Mucosa of descending colon (tissue), 3 donors: ENCODE results near the gene IGFBP7. TPM values are rescaled to one million over a fixed set of nuclear protein-coding genes. Genes with fewer than 3 reads are reported as not detected.

Experiments used
- ATAC-seq: fragments of 200-7000 bp; cut with Tn5 transposase; one replicate; pipeline ENCODE4 v1.9.1; 2020; ENCODE audit warnings: mild to moderate bottlenecking, moderate library complexity
- DNase-seq, 3 donors: peaks; one replicate each; pipeline ENCODE4 v3.0.0-alpha.2; 2020
- H3K36me3 ChIP-seq: fragments of 200-600 bp; one replicate; pipeline ENCODE4 v1.8.0; 2021; ENCODE audit warnings: low read depth, mild to moderate bottlenecking
- H3K4me1 ChIP-seq: fragments of 200-600 bp; one replicate; pipeline ENCODE4 v1.8.0; 2021; ENCODE audit warnings: low read depth, mild to moderate bottlenecking
- H3K4me3 ChIP-seq: fragments of 200-600 bp; one replicate; pipeline ENCODE4 v1.8.0; 2021; ENCODE audit warnings: mild to moderate bottlenecking
- H3K9me3 ChIP-seq: fragments of 200-600 bp; one replicate; pipeline ENCODE4 v1.8.0; 2021; ENCODE audit warnings: mild to moderate bottlenecking
- CTCF ChIP-seq: fragments of 200-600 bp; IDR thresholded peaks from one replicate; pipeline ENCODE4 v1.8.0; 2022; ENCODE audit warnings: antibody characterized with exemption, mild to moderate bottlenecking
- intact Hi-C, 2 donors: fragments of 100-400 bp; cut with DNase I in 1 of 2; cut with micrococcal nuclease in 1 of 2; formaldehyde crosslinking; loops; one replicate each; pipeline versions ENCODE4 v1.11.0 to v1.11.1; 2022; cut with DNase I, micrococcal nuclease
- total RNA-seq, 3 donors: library from RNA; stranded (reverse); fragmentation: NEBNext Ultra II Directional in 2 of 3; extraction: Animal tissue kit (Norgen Biotek cat#: 25700) in 2 of 3; gene quantifications; one replicate each; pipeline versions ENCODE4 v1.2.1 to v1.2.4, GENCODE V29; 2021 to 2023
- donor health status: DM: no; HTN: no; CAD: no; lungs with moderate emphysema.
- donor health status: DM: no; HTN: no; CAD: no.
- donor health status: DM: no; HTN: yes; CAD: no.

Gene IGFBP7
- total RNA-seq, 3 donors from 2014 or later = 32.7 to 225 (median 116) TPM

DNA sequence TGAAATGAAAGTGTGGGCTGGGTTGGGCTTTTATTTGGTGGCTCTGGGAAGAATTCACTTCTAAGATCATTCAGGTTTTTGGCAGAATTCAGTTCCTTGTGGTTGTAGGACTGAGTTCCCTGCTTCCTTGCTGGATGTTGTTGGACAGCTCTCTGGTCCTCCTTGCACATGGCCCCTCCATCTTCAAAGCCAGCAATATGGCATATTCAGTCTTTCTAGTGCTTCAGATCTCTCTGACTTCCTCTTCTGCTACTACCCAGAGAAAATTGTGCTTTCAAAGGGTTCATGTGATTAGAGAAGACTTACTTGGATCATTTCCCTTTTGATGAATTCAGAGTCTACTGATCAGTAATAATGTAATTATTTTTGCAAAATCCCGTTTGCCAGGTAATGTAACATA lies 12.8 kb upstream of the IGFBP7 start:
- ATAC-seq (no peak), DNase-seq (no peak)
- no peaks in the 10 kb centered on the region for H3K36me3 ChIP-seq
- no peak overlapping the region for H3K4me3 ChIP-seq
- peaks cover 3% of the 10 kb centered on the region for H3K4me1 ChIP-seq
- no peak for TF ChIP-seq CTCF
- intact Hi-C loops = no loop called here
- H3K9me3 ChIP-seq = peaks cover 8% of the 10 kb centered on the region

DNA sequence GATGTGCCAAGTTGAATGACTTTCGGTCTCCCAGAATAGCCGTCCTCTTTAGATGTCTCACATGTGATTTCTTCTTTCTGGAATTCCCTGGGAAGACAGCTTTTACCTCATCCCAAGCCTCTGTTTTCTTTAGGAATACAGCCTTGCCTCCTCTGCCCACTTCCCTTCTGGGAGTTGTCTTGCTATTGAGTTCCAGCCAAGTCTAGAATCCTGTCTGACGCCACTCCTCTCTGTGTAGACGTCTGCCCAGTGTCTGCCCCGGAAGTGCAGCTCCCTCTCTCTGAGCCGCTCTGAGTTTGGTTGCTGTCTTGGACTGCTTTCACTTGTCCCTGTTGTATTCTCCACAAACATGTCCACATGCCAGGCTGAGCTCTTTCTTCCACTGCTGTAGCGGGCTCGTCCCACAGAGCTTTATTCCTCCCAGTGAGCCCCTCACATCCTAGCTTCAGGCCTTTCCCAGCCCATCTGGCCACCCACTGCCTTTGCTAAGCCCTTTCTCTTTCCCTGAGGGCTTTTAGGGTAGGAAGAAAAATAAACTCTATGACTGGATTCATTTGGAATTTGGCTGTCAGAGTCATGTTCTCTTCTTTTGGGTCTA lies 9.0 kb upstream of the IGFBP7 start:
- ATAC-seq (peak; percentile 89), DNase-seq (peak; percentile 46 to 54 (median 47))
- Histone ChIP-seq H3K4me1 (peaks cover 3% of the 10 kb centered on the region), H3K36me3 (no peaks in the 10 kb centered on the region), H3K9me3 (no peaks in the 10 kb centered on the region), H3K4me3 (no peak overlapping the region)
- intact Hi-C loops = loop anchor here in 1 of 2 donors (10.0 kb wide), 1 partner anchor 214 kb away; the partner anchor contains the start of gene REST
- TF ChIP-seq CTCF = no peak

- Histone ChIP-seq H3K9me3 (no peaks in the 10 kb centered on the region), H3K4me1 (peaks cover 3% of the 10 kb centered on the region), H3K4me3 (no peak overlapping the region), H3K36me3 (no peaks in the 10 kb centered on the region)
- intact Hi-C loops = loop anchor here in 1 of 2 donors (10.0 kb wide), 1 partner anchor 213 kb away; the partner anchor contains the start of gene REST
- ATAC-seq = no peak
- DNase-seq = no peak
- TF ChIP-seq CTCF = no peak
Observed at GRCh38 chr4:57117491-57117890, 7.3 kb upstream of the IGFBP7 start.

GRCh38 chr4:57116245-57116644 lies 6.1 kb upstream of the IGFBP7 start:
- Histone ChIP-seq H3K9me3 (no peaks in the 10 kb centered on the region), H3K36me3 (no peaks in the 10 kb centered on the region), H3K4me3 (no peak overlapping the region), H3K4me1 (peaks cover 6% of the 10 kb centered on the region)
- ATAC-seq (no peak), DNase-seq (no peak)
- no peak for TF ChIP-seq CTCF
- intact Hi-C loops = loop anchor here in 1 of 2 donors (10.0 kb wide), 1 partner anchor 211 kb away; the partner anchor contains the start of gene REST

GRCh38 chr4:57114973-57115372 lies 4.8 kb upstream of the IGFBP7 start:
- H3K4me1 ChIP-seq = peaks cover 9% of the 10 kb centered on the region
- TF ChIP-seq CTCF = no peak
- intact Hi-C loops = loop anchor here in 1 of 2 donors (10.0 kb wide), 1 partner anchor 210 kb away; the partner anchor contains the start of gene REST
- no peaks in the 10 kb centered on the region for H3K9me3 ChIP-seq
- ATAC-seq (no peak), DNase-seq (no peak)
- no peak overlapping the region for H3K4me3 ChIP-seq
- no peaks in the 10 kb centered on the region for H3K36me3 ChIP-seq
